Colon (tissue), 2 donors: ENCODE measurements around the gene XPC.
"Not testable (repeated sequence)": the region's sequence is repeated elsewhere in the genome, so short reads cannot be mapped to it uniquely, and the experiment has no call there.

Source experiments
- FAIRE-seq: peaks from 2 replicates; lab custom pipeline; 2012; peaks lifted over from hg19 to GRCh38; lab: Jason Lieb, UNC
- donor health status: control.
- donor health status: control.

Gene XPC

DNA sequence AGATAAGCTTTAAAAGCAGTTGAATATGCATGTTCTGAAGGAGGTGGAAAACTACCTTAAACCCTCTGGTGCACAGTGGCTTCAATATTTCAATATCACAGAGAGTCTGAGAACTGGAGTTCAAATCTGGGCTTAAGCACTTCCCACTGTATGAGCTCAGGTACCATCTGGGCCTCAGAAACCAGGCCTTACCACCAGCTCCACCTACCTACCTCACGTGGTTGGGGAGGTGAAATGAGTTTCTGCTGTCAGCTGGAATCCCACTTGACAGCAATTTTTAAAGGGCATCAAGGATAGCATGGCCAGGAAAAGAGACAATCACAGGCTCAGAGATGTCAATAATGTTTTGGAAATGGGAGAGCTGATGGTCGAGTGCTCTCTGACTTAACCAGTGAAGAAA lies 58.8 kb downstream of the XPC start:
- FAIRE-seq: no peak

DNA sequence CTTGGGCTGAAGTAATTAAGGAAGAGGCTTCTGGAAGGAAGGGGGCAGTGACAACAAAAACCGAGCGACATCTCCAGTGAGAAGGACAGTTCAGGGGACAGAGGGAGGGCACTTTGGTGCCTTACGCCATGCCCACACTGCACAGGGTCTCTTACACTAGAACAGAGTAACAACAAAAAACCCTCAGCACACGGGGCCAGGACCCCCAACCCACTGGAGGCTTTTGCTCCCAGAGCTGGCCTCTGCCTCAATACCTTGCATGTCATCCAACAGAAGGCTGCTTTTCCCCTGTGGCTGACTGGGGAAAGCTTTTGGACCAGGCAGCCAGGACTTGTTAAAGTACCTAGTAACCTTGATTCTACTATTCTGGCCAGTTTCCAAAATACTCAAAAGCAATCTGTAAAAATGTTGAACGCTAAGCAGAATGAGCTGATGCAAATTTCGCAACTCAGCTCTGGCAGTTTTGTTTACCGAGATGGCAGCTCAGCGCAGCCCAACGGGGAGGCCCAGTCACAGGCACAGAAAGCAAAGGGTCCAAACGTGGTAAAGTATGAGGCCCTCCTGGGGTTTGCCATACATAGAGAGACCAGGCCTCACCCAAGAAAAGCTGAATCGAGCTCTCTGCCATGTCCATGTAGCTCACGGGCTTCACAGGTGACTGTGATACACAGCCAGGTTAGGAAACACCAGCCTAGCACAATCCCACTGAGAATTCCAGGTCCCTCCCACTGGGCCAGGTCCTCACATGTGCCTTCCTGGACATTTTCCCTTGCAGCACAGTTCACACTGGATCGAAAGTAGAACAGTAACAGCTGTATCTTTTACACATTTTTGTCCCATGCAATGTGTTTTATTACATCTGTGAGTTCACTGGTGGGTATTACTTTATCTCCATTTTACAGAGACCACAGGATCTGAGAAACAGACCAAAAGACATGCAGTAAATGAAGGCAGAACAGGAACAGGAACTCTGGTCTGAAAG lies 59.7 kb downstream of the XPC start:
- FAIRE-seq: no peak

DNA sequence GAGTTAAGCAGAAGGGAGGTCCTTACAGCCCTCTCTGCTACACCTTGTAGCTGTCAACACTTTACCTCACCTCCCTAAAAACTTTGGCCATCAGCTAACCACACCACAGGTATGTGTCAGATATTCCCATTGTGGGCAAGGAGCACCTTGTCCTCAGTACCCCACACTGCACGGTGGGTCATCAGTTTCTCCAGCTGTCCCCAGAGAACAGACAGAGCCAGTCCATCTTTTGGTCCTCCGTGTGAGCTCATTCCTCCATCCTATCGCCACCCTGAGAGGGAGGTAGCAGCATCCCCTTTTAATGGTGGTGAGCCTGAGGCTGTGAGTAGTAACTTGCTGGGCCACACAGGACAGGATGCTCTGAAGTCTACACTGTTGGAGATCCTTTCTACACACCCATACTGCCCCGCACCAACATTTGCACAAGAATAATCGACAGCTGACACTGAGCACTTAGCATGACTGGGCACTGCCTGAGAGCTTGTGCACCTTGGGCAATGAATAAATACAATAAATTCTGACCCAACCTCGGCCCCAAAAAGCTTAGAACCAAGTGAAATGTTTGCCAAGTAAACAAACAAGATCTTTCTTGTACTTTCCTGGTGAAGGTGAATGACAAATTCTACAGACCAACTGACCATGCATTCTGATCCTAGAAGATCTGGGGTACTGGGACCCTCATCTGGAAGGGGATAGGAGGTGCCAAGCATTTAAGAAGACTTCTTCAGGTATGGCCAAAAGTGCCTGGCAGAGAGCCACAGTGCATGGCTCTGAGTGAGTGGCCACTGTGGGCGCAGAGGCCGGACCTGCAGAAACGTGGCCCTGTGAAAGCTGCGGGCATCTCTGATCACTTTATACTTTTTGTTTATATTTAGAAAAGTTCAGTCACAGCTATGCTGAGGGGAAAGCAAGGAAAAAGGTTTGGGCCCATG lies 60.7 kb downstream of the XPC start:
- FAIRE-seq: no peak

DNA sequence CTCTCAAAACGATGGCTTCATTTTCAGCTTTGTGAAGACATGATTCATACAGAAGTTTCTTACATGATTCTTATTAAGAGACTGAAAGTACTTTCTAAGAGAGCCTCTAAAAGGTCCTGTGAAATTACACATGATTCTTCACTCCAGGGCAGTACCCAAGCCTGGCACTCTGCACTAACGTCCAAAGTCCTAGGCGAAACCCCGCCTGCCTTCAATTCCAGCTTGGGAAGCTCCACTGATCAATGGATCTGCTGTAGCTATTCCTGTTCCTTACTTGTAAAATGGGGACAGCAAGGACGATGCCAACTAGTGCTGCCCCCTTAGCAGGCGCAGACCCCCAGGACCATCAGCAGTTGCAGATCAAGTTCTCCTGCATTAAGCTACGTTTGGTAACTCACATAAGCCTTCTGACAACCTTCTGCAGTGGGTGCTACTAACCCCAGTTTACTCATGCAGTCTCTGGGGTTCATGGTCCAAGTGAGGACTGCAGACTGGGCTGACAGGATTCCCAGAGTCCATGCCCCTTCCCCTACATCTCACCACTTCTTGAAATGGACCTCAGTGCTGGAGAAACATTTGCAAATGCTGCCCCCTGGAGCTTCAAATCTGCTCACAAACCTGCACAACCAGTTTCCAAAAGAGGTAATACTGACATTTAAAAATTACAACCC lies 64.3 kb downstream of the XPC start:
- no peak for FAIRE-seq

DNA sequence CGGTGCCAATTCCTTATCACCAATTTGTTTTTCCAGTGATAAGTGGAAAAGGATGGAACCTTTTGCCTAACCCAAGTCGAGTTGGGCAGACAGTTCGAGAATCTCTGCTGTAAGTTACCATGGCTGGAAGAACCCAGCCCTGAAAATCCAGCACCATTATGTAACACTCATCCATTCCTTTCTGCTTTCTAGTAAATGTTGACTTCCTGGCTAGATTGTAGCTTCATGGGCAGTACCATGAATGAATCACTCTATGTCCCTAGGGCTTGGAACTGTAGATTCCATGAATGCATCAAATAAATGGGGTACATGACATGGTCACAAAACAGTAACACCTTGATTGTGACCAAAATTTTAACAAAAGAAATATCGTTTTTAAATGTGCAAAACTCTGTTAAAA lies 67.7 kb downstream of the XPC start:
- FAIRE-seq: no peak

DNA sequence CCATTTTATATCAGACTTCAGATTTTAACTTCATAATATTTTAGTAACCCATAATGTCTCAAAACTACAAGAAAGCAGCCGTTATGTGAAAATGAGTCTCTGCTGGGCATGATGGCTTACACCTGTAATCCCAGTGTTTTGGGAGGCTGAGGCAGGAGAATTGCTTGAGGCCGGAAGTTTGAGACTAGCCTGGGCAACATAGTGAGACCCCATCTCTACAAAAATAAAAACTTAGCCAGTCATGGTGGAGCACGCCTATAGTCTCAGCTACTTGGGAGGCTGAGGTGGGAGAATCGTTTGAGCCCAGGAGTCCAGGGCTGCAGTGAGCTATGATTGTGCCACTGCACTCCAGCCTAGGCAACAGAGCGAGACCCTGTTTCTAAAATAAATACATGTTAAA lies 68.6 kb downstream of the XPC start:
- not testable (repeated sequence) for FAIRE-seq

DNA sequence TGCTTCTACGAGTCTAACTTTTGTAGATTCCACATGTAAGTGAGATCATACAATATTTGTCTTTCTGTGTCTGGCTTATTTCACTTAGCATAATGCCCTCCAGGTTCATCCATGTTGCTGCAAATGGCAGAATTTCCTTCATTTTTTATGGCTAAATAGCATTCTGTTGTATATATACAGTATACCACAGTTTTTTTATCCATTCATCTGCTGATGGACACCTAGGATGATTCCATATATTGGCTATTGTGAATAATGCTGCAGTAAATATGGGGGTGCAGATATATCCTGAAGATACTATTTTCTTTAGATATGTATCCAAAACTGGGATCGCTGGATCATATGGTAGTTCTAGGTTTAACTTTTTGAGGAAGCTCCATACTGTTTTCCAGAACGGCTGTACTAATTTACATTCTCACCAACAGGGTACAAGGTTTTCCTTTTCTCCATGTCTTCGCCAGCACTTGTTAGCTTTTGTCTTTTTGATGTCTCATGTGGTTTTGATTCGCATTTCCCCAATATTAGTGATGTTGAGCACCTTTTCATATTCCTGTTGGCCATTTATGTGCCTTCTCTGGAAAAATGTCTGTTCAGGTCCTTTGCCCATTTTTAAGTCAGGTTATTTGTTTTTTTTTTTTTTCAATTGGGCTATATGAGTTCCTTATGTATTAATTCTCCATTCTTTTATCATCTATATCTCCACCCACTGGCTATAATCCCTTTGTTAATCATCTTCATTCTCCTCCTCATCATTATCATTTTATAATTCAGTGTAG lies 80.6 kb downstream of the XPC start:
- FAIRE-seq: no peak

DNA sequence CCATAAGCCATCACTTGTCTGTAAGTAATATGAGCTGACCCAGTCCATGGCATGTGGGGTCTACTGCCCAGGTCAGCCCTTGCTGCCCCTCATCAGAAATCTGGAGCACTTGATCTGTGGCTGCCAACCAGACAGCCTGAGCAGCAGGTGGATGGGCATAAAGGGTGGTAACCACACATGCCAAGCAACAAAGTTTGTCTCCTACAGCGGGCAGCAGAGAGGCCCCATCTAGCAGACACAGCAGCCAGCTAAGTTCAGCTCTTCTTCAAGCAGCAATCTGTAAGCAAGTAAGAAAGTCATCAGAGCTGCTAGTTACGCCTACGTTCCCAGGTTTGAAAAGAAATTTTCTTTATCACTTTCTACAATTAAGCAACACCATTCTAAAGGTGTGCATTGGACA lies 81.7 kb downstream of the XPC start:
- no peak for FAIRE-seq
